HCT116 (cell line): ENCODE results near the gene SYTL3.

ENCODE experiments used
- CEBPB ChIP-seq: IDR thresholded peaks from 2 replicates; pipeline ENCODE4 v1.6.1; 2012; ENCODE audit warnings: low read depth
- EZH2 ChIP-seq: fragments of 200-600 bp; sonication (generic); IDR thresholded peaks from 2 replicates; pipeline ENCODE4 v1.6.1; 2017; ENCODE audit warnings: antibody characterized with exemption, mixed run types
- EZH2phosphoT487 ChIP-seq: fragments of 200-600 bp; IDR thresholded peaks from 2 replicates; pipeline ENCODE4 v1.6.1; 2018; ENCODE audit warnings: antibody characterized with exemption, borderline replicate concordance
- JUND ChIP-seq: IDR thresholded peaks from 2 replicates; pipeline ENCODE4 v1.6.1; 2012
- POLR2A ChIP-seq: IDR thresholded peaks from 2 replicates; pipeline ENCODE4 v1.7.0; 2011; ENCODE audit warnings: borderline replicate concordance; ENCODE audit not compliant: insufficient read depth, insufficient read length; ENCODE audit errors: extremely low read depth
- POLR2AphosphoS5 ChIP-seq: IDR thresholded peaks from 2 replicates; pipeline ENCODE4 v1.6.1; 2011; ENCODE audit warnings: mild to moderate bottlenecking, low read depth, low read length, moderate library complexity
- REST ChIP-seq: IDR thresholded peaks from 2 replicates; pipeline ENCODE4 v1.6.1; 2012; ENCODE audit warnings: low read depth
- SP1 ChIP-seq: IDR thresholded peaks from 2 replicates; pipeline ENCODE4 v1.6.1; 2012; ENCODE audit warnings: low read depth
- SRF ChIP-seq: IDR thresholded peaks from 2 replicates; pipeline ENCODE4 v1.6.1; 2012; ENCODE audit warnings: low read depth
- ZFX ChIP-seq: fragments of 450-650 bp; IDR thresholded peaks from 2 replicates; pipeline ENCODE4 v1.6.1; 2017
- ZNF274 ChIP-seq: fragments of 200-500 bp; sonication (Bioruptor generic); IDR thresholded peaks from 2 replicates; pipeline ENCODE4 v1.6.1; 2014; ENCODE audit warnings: mild to moderate bottlenecking, low read depth, low read length, inconsistent platforms
- TF ChIP-seq, protein P1 (sequence below), 3 experiments: fragments of 200-600 bp in 1 of 3; sonication (generic) in 1 of 3; IDR thresholded peaks in 2 of 3; conservative IDR thresholded peaks in 1 of 3; 2 replicates each; pipeline ENCODE4 v1.5.1; 2012 to 2017; ENCODE audit warnings: low read depth in 2 of 3, low read length in 2 of 3, antibody characterized with exemption in 1 of 3, borderline replicate concordance in 1 of 3, control low read depth in 1 of 3, mild to moderate bottlenecking in 1 of 3, mixed read lengths in 1 of 3, mixed run types in 1 of 3, moderate library complexity in 1 of 3; ENCODE audit not compliant: insufficient read depth in 1 of 3

GRCh38 chr6:158757753-158758090 is 107.9 kb downstream of the SYTL3 start:
- TF ChIP-seq, protein P1, sequence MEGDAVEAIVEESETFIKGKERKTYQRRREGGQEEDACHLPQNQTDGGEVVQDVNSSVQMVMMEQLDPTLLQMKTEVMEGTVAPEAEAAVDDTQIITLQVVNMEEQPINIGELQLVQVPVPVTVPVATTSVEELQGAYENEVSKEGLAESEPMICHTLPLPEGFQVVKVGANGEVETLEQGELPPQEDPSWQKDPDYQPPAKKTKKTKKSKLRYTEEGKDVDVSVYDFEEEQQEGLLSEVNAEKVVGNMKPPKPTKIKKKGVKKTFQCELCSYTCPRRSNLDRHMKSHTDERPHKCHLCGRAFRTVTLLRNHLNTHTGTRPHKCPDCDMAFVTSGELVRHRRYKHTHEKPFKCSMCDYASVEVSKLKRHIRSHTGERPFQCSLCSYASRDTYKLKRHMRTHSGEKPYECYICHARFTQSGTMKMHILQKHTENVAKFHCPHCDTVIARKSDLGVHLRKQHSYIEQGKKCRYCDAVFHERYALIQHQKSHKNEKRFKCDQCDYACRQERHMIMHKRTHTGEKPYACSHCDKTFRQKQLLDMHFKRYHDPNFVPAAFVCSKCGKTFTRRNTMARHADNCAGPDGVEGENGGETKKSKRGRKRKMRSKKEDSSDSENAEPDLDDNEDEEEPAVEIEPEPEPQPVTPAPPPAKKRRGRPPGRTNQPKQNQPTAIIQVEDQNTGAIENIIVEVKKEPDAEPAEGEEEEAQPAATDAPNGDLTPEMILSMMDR (IDR thresholded peaks at IDR 0.05 in 2 of 3, conservative IDR thresholded peaks at IDR 0.05 in 1 of 3; ENCODE audit: borderline replicate concordance in 1 of 3, insufficient read depth in 1 of 3, low read depth in 2 of 3, low read length in 2 of 3), result no peak
- TF ChIP-seq REST, result no peak
- TF ChIP-seq EZH2, result no peak
- TF ChIP-seq CEBPB, result no peak
- TF ChIP-seq POLR2A, result no peak
- no peak for TF ChIP-seq POLR2AphosphoS5
- TF ChIP-seq ZFX, result no peak
- TF ChIP-seq EZH2phosphoT487, result no peak
- no peak for TF ChIP-seq SP1
- no peak for TF ChIP-seq JUND
- TF ChIP-seq ZNF274, result no peak
- TF ChIP-seq SRF, result no peak
